ENCODE measurements around the gene ARL8A.
A peak's percentile ranks its signal among the peaks of the same experiment; 100 is the strongest.

DNA sequence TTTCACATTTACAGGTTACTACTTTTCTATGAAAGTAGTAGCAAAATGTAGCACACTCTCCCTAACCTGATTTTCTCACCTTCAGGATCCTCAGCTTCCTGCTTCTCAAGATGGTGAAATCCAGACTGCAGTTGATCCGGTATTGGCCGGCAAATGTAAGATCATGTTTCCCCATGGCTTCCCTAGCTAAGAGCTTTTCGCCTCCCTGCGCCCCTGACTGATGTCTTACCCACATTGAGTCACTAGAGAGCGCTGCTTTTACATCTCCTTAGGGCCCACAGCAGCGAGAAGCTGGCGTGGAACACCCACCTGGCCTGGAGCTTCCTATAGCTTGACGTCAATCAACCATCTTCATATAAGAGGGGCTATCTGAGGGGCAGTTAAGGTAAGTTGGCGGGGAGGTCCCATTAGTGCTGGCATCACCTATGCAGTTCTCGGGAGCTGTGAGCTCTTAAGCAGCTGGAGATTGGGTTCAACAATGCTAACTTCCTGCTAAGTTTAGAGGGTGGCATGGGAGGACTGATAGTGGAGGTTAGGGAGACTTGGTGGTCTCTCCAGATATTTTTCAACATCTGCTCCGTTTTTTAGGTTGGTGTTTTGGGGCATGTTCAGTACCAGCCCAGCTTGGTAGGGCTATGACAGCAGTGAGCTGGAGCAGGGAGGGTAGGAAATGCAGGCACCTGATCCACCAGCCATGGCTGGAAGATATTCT, 10.4 kb upstream of the ARL8A start:
- TF ChIP-seq, protein P1, sequence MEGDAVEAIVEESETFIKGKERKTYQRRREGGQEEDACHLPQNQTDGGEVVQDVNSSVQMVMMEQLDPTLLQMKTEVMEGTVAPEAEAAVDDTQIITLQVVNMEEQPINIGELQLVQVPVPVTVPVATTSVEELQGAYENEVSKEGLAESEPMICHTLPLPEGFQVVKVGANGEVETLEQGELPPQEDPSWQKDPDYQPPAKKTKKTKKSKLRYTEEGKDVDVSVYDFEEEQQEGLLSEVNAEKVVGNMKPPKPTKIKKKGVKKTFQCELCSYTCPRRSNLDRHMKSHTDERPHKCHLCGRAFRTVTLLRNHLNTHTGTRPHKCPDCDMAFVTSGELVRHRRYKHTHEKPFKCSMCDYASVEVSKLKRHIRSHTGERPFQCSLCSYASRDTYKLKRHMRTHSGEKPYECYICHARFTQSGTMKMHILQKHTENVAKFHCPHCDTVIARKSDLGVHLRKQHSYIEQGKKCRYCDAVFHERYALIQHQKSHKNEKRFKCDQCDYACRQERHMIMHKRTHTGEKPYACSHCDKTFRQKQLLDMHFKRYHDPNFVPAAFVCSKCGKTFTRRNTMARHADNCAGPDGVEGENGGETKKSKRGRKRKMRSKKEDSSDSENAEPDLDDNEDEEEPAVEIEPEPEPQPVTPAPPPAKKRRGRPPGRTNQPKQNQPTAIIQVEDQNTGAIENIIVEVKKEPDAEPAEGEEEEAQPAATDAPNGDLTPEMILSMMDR (IDR thresholded peaks at IDR 0.05), result peak; percentile 94
- no peak for TF ChIP-seq ZFX (IDR thresholded peaks at IDR 0.05; ENCODE audit: borderline replicate concordance)

All from 22Rv1 (cell line).